K562 (cell line): ENCODE data around the gene HLA-DQB1. TPM values are rescaled to one million over a fixed set of nuclear protein-coding genes. Genes with fewer than 3 reads are reported as not detected.
"Not testable (repeated sequence)": the region's sequence is repeated elsewhere in the genome, so short reads cannot be mapped to it uniquely, and the experiment has no call there.

Source experiments
- ATAC-seq: fragments of 200-7000 bp; cut with Tn5 transposase; 3 replicates; pipeline ENCODE4 v1.9.1; 2020; ENCODE audit warnings: moderate library complexity
- BruUV-seq: library from RNA; stranded (reverse); fragments of 400-500 nt; replicated peaks from 2 replicates; lab custom pipeline; 2021; lab: Mats Ljungman, UMichigan
- CTCF ChIA-PET: fragments of 300-600 bp; formaldehyde crosslinking; extraction: SDS; loops from one replicate; lab custom pipeline; 2021; ENCODE audit warnings: low intra/inter-chr PET ratio; lab: Yijun Ruan, JAX
- POLR2A ChIA-PET: fragments of 300-600, 350-650 bp; sonication (Branson Sonifier 250); formaldehyde crosslinking; extraction: SDS; loops from one replicate; lab custom pipeline; 2021; ENCODE audit warnings: antibody characterized with exemption, inconsistent platforms; lab: Yijun Ruan, JAX
- DNase-seq, 4 experiments: peaks; one replicate each; pipeline versions ENCODE4 v3.0.0 to v3.0.0-alpha.2; 2011 to 2018; ENCODE audit warnings: low spot score in 3 of 4, mixed read lengths in 3 of 4; ENCODE audit errors: extremely low read depth in 1 of 4
- FAIRE-seq: peaks from 2 replicates; lab custom pipeline; 2011; peaks lifted over from hg19 to GRCh38; lab: Jason Lieb, UNC
- H2AFZ ChIP-seq: 2 replicates; pipeline ENCODE4 v1.6.0; 2011; ENCODE audit warnings: low read depth, low read length, control low read depth, inconsistent platforms
- H3K27ac ChIP-seq: fragments of 200-600 bp; 3 replicates; pipeline ENCODE4 v1.8.0; 2011; ENCODE audit warnings: low read depth, mild to moderate bottlenecking, control low read depth, inconsistent platforms, low read length, moderate library complexity, mixed read lengths; ENCODE audit errors: extremely low read depth
- H3K27me3 ChIP-seq, 2 experiments: fragments of 300-600 bp in 1 of 2; 2 replicates in 1 of 2; 3 replicates in 1 of 2; pipeline versions ENCODE4 v1.6.0 to v1.8.0; 2011; ENCODE audit warnings: inconsistent platforms in 2 of 2, low read length in 2 of 2, mild to moderate bottlenecking in 1 of 2, mixed read lengths in 1 of 2, moderate library complexity in 1 of 2; ENCODE audit not compliant: control insufficient read depth in 2 of 2, insufficient read depth in 2 of 2
- H3K36me3 ChIP-seq: fragments of 300-600 bp; 3 replicates; pipeline ENCODE4 v1.8.0; 2011; ENCODE audit warnings: mild to moderate bottlenecking, low read length, inconsistent platforms; ENCODE audit not compliant: control insufficient read depth, insufficient read depth
- H3K4me1 ChIP-seq, 2 experiments: fragments of 200-600 bp in 1 of 2; replicated peaks in 1 of 2; 2 replicates in 1 of 2; 3 replicates in 1 of 2; pipeline versions ENCODE4 v1.5.1 to v1.8.0; 2011; ENCODE audit warnings: inconsistent platforms in 2 of 2, low read length in 2 of 2, mild to moderate bottlenecking in 1 of 2, mixed read lengths in 1 of 2, moderate library complexity in 1 of 2; ENCODE audit not compliant: control insufficient read depth in 2 of 2, insufficient read depth in 2 of 2
- H3K4me2 ChIP-seq: 2 replicates; pipeline ENCODE4 v1.6.1; 2011; ENCODE audit warnings: low read length, control low read depth, inconsistent platforms, mixed read lengths; ENCODE audit not compliant: insufficient read depth
- H3K4me3 ChIP-seq: fragments of 200-600 bp; sonication (generic), shearing (Covaris generic); 2 replicates; pipeline ENCODE4 v1.5.1; 2016; ENCODE audit warnings: control low read depth, inconsistent platforms
- H3K79me2 ChIP-seq: fragments of 200-600 bp; 3 replicates; pipeline ENCODE4 v1.8.0; 2011; ENCODE audit warnings: low read length, inconsistent platforms; ENCODE audit not compliant: control insufficient read depth, insufficient read depth
- H3K9ac ChIP-seq, 2 experiments: 2 replicates each; pipeline versions ENCODE4 v1.6.0 to v1.6.1; 2011; ENCODE audit warnings: low read depth in 2 of 2, low read length in 2 of 2, control low read depth in 1 of 2, inconsistent platforms in 1 of 2, mild to moderate bottlenecking in 1 of 2, mixed read lengths in 1 of 2; ENCODE audit not compliant: insufficient read depth in 1 of 2
- H3K9me1 ChIP-seq: one replicate; pipeline ENCODE4 v1.6.0; 2011; ENCODE audit warnings: inconsistent platforms, mild to moderate bottlenecking, low read length, moderate library complexity; ENCODE audit not compliant: control insufficient read depth, insufficient read depth
- H3K9me3 ChIP-seq: replicated peaks from 2 replicates; pipeline ENCODE4 v1.5.1; 2011; ENCODE audit warnings: low read depth, low read length, inconsistent platforms; ENCODE audit not compliant: control insufficient read depth, insufficient read depth
- H4K20me1 ChIP-seq: replicated peaks from 2 replicates; pipeline ENCODE4 v1.6.1; 2011; ENCODE audit warnings: low read length, inconsistent platforms, mixed read lengths; ENCODE audit not compliant: control insufficient read depth, insufficient read depth
- PHF20 ChIP-seq: fragments of 450-650 bp; IDR thresholded peaks from 2 replicates; pipeline ENCODE4 v1.6.1; 2018; ENCODE audit not compliant: partially characterized antibody
- WGBS: fragments of 100-300 bp; shearing (Covaris generic); methylation state at CpG from one replicate; pipeline ENCODE4 v1.1.6; 2016; ENCODE audit warnings: low coverage, mixed read lengths; ENCODE audit not compliant: insufficient coverage; ENCODE audit errors: missing lambda C conversion rate; 5-methylcytosine and 5-hydroxymethylcytosine counted together
- in situ Hi-C: fragments of 300-500 bp; cut with MboI; formaldehyde crosslinking; loops from 4 replicates; pipeline ENCODE4 v1.15.0; 2018; ENCODE audit warnings: inconsistent platforms, mixed read lengths
- intact Hi-C: fragments of 100-400 bp; cut with micrococcal nuclease; formaldehyde crosslinking; loops from 2 replicates; pipeline ENCODE4 v1.14.2; 2022
- polyA plus RNA-seq, 8 experiments: library from polyadenylated mRNA; depleted of rRNA in 4 of 8; stranded (reverse) in 5 of 8; unstranded in 3 of 8; fragments of >200 nt; fragmentation: Nextera tagmentation in 2 of 8; fragmentation: Illumina TruSeq in 1 of 8; extraction: Ambion mirVana in 2 of 8; extraction: Trizol in 1 of 8; gene quantifications; 2 replicates each; pipeline versions ENCODE4 v1.2.1 to v1.2.3, GENCODE V29; 2011 to 2014; ENCODE audit warnings: inconsistent platforms in 1 of 8, missing spikeins in 1 of 8
- total RNA-seq, 7 experiments: library from RNA; depleted of rRNA in 6 of 7; stranded (reverse); fragments of >200 nt in 6 of 7; fragmentation: Illumina TruSeq in 2 of 7; extraction: Trizol in 2 of 7; gene quantifications; 2 replicates each; pipeline versions ENCODE4 v1.2.1 to v1.2.3, GENCODE V29; 2011 to 2021; ENCODE audit warnings: low replicate concordance in 1 of 7

Gene HLA-DQB1
- total and polyA plus RNA-seq, 9 of the 15 experiments (the other 6 are each of a cell fraction or from before 2014, with no cell fraction given) = 0.29 TPM; not detected in 8

GRCh38 chr6:32679492-32679891, 13.0 kb upstream of the HLA-DQB1 start:
- Histone ChIP-seq H3K4me1 (no peaks in the 10 kb centered on the region), H2AFZ (no peak overlapping the region), H3K79me2 (no peaks in the 10 kb centered on the region), H3K27ac (no peak overlapping the region), H3K27me3 (no peaks in the 10 kb centered on the region), H3K9ac (no peak overlapping the region), H4K20me1 (no peaks in the 10 kb centered on the region), H3K9me1 (no peaks in the 10 kb centered on the region), H3K36me3 (no peaks in the 10 kb centered on the region), H3K4me2 (no peak overlapping the region), H3K4me3 (no peak overlapping the region), H3K9me3 (no peaks in the 10 kb centered on the region)
- TF ChIP-seq PHF20 = no peak
- FAIRE-seq (no peak), ATAC-seq (no peak), DNase-seq (no peak)
- intact Hi-C loops = no loop called here
- BruUV-seq = no TSS peak
- WGBS = 0% methylated on average over 4 of the region's 4 CpGs
- in situ Hi-C loops = no loop called here
- ChIA-PET POLR2A (no interaction called here), CTCF (no interaction called here)

- H3K27me3 ChIP-seq, DNase-seq, H3K4me3 ChIP-seq, intact Hi-C loops, H3K27ac ChIP-seq, H2AFZ ChIP-seq, CTCF ChIA-PET, H3K4me2 ChIP-seq, in situ Hi-C loops, H3K9me3 ChIP-seq, H3K9ac ChIP-seq, H3K4me1 ChIP-seq, H4K20me1 ChIP-seq, H3K79me2 ChIP-seq, FAIRE-seq, BruUV-seq, H3K9me1 ChIP-seq, ATAC-seq, H3K36me3 ChIP-seq, POLR2A ChIA-PET: not testable (repeated sequence)
- WGBS = 1% methylated on average over 7 of the region's 7 CpGs
These were observed 7.7 kb upstream of the HLA-DQB1 start for GRCh38 chr6:32674123-32674522.
